ENCODE measurements around the gene UPK3A.
"Not testable (repeated sequence)": the region's sequence is repeated elsewhere in the genome, so short reads cannot be mapped to it uniquely, and the experiment has no call there.

The UPK3A gene

GRCh38 chr22:45273452-45274075 is 11.2 kb upstream of the UPK3A start:
- no peak for DNase-seq (ENCODE audit: low read depth)
- H3K4me3 ChIP-seq (ENCODE audit: control insufficient read depth, low read depth, low read length) = no peak overlapping the region
- TF ChIP-seq, protein P1, sequence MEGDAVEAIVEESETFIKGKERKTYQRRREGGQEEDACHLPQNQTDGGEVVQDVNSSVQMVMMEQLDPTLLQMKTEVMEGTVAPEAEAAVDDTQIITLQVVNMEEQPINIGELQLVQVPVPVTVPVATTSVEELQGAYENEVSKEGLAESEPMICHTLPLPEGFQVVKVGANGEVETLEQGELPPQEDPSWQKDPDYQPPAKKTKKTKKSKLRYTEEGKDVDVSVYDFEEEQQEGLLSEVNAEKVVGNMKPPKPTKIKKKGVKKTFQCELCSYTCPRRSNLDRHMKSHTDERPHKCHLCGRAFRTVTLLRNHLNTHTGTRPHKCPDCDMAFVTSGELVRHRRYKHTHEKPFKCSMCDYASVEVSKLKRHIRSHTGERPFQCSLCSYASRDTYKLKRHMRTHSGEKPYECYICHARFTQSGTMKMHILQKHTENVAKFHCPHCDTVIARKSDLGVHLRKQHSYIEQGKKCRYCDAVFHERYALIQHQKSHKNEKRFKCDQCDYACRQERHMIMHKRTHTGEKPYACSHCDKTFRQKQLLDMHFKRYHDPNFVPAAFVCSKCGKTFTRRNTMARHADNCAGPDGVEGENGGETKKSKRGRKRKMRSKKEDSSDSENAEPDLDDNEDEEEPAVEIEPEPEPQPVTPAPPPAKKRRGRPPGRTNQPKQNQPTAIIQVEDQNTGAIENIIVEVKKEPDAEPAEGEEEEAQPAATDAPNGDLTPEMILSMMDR (conservative IDR thresholded peaks at IDR 0.05; ENCODE audit: control insufficient read depth, insufficient read depth, low read depth, low read length) = no peak

GRCh38 chr22:45276507-45277105 is 8.1 kb upstream of the UPK3A start:
- DNase-seq (ENCODE audit: low read depth) = no peak
- TF ChIP-seq, protein P1 (conservative IDR thresholded peaks at IDR 0.05; ENCODE audit: control insufficient read depth, insufficient read depth, low read depth, low read length) = no peak
- no peak overlapping the region for H3K4me3 ChIP-seq (ENCODE audit: control insufficient read depth, low read depth, low read length)

GRCh38 chr22:45277720-45278119 is 7.0 kb upstream of the UPK3A start:
- H3K4me3 ChIP-seq (ENCODE audit: control insufficient read depth, low read depth, low read length); DNase-seq (ENCODE audit: low read depth): not testable (repeated sequence)

GRCh38 chr22:45278125-45278524 is 6.6 kb upstream of the UPK3A start:
- H3K4me3 ChIP-seq (ENCODE audit: control insufficient read depth, low read depth, low read length) = no peak overlapping the region
- DNase-seq (ENCODE audit: low read depth) = no peak
- TF ChIP-seq, protein P1 (conservative IDR thresholded peaks at IDR 0.05; ENCODE audit: control insufficient read depth, insufficient read depth, low read depth, low read length) = no peak

DNA sequence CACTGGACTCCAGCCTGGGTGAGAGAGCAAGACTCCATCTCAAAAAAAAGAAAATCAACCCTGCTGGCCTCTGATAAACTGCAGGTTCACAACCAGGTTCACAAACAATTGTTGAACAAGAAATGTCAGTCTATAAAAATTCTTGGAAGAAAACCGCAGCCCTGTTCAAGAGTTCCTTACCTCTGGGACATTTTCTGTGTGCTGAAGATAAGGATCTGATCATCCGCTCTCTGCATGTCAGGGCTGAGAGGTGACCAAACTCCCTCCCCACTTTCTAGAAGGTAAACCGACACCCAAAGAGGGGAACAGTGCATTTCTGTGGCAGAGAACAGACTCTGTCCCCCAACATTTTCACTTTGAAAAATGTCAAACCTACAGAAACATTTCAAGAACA is 4.2 kb upstream of the UPK3A start:
- H3K4me3 ChIP-seq (ENCODE audit: control insufficient read depth, low read depth, low read length) = no peak overlapping the region
- TF ChIP-seq, protein P1 (conservative IDR thresholded peaks at IDR 0.05; ENCODE audit: control insufficient read depth, insufficient read depth, low read depth, low read length) = no peak
- no peak for DNase-seq (ENCODE audit: low read depth)

- TF ChIP-seq, protein P1 (conservative IDR thresholded peaks at IDR 0.05; ENCODE audit: control insufficient read depth, insufficient read depth, low read depth, low read length) = no peak
- DNase-seq (ENCODE audit: low read depth) = no peak
- H3K4me3 ChIP-seq (ENCODE audit: control insufficient read depth, low read depth, low read length) = no peak overlapping the region
Measured at GRCh38 chr22:45281010-45281409, 3.7 kb upstream of the UPK3A start.

DNA sequence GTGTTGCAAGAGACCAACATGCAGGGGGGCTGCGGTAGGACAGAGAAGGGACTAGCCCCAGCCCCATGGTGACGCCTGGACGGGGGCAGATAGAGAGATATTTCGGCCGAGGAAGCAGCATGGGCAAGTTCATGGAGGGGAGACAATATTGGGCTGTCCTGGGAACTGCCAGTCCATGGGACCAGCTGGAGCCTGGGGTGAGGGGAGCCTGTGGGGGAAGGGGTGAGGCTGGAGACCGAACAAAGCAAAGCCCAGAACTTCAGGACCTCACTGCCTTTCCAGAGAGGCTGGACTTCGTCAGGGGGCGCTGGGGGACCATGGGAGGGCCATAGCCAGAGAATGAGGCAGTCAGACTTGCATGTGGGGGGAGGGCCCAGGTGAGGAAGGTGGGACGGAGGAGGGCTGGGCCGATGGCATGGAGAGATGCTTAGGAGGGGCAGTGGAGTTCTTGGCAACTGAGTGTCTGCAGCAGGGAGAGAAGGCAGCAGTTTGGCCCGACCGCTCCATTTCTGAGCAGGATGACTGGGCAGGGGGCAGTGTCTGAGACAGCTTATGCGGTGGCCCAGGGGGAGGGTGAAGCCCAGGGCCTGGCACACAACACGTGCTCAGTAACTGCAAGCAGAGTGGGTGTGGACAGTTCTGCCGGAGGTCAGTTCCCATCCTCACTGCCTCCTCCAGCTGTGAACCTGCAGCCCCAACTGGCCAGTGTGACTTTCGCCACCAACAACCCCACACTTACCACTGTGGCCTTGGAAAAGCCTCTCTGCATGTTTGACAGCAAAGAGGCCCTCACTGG is 712 bp downstream of the UPK3A start:
- H3K4me3 ChIP-seq (ENCODE audit: control insufficient read depth, low read depth, low read length) = no peak overlapping the region
- no peak for DNase-seq (ENCODE audit: low read depth)
- TF ChIP-seq, protein P1 (conservative IDR thresholded peaks at IDR 0.05; ENCODE audit: control insufficient read depth, insufficient read depth, low read depth, low read length) = no peak
